Heart left ventricle (tissue), 16 donors: ENCODE results near the gene HGFAC. TPM values are rescaled to one million over a fixed set of nuclear protein-coding genes. Genes with fewer than 3 reads are reported as not detected.

Experiments
- ATAC-seq, 4 donors: fragments of 200-7000 bp; cut with Tn5 transposase; one replicate each; pipeline ENCODE4 v1.9.1; 2020 to 2022; ENCODE audit warnings: moderate library complexity in 4 of 4, mild to moderate bottlenecking in 3 of 4, moderate number of reproducible peaks in 1 of 4
- DNase-seq, 5 donors: peaks; one replicate each; pipeline ENCODE4 v3.0.0-alpha.2; 2020
- H3K27ac ChIP-seq, 12 donors: fragments of 200-600 bp; sonication (generic) in 4 of 12; one replicate each; pipeline versions ENCODE4 v1.5.0 to v1.8.0; 2016 to 2022; ENCODE audit warnings: mild to moderate bottlenecking in 2 of 12
- H3K27me3 ChIP-seq, 9 donors: fragments of 200-600 bp; sonication (generic) in 2 of 9; one replicate each; pipeline versions ENCODE4 v1.5.1 to v1.8.0; 2016 to 2022; ENCODE audit warnings: mild to moderate bottlenecking in 3 of 9
- H3K36me3 ChIP-seq, 9 donors: fragments of 200-600 bp; sonication (generic) in 2 of 9; one replicate each; pipeline versions ENCODE4 v1.5.0 to v1.8.0; 2018 to 2022; ENCODE audit warnings: mild to moderate bottlenecking in 2 of 9
- H3K4me1 ChIP-seq, 12 donors: fragments of 200-600 bp; sonication (generic) in 4 of 12; one replicate each; pipeline versions ENCODE4 v1.5.0 to v1.8.0; 2016 to 2022; ENCODE audit warnings: mild to moderate bottlenecking in 3 of 12
- H3K4me3 ChIP-seq, 12 donors: fragments of 200-600 bp; sonication (generic) in 4 of 12; one replicate each; pipeline versions ENCODE4 v1.5.0 to v1.8.0; 2017 to 2022; ENCODE audit warnings: mild to moderate bottlenecking in 9 of 12, moderate library complexity in 4 of 12
- H3K9me3 ChIP-seq, 12 donors: fragments of 200-600 bp; sonication (generic) in 4 of 12; one replicate each; pipeline versions ENCODE4 v1.5.0 to v1.8.0; 2016 to 2022; ENCODE audit warnings: mild to moderate bottlenecking in 1 of 12
- POLR2A ChIP-seq, 2 donors: fragments of 450-650 bp; IDR thresholded peaks; one replicate each; pipeline ENCODE4 v1.6.1; 2017; ENCODE audit warnings: antibody characterized with exemption in 2 of 2, mild to moderate bottlenecking in 2 of 2, moderate library complexity in 2 of 2
- WGBS, 4 donors: extraction: QIAGEN DNeasy Blood & Tissue Kit in 2 of 4; methylation state at CpG; one replicate each; pipeline versions ENCODE4 v1.1.5 to v1.1.7; 2013 to 2018; 5-methylcytosine and 5-hydroxymethylcytosine counted together
- intact Hi-C, 10 donors: fragments of 100-400 bp; cut with DNase I; formaldehyde crosslinking; loops; one replicate each; pipeline versions ENCODE4 v1.11.1 to v1.14.2; 2022
- polyA plus RNA-seq, 2 donors: library from polyadenylated mRNA; stranded (reverse); fragments of 200-250 nt; gene quantifications; one replicate each; pipeline ENCODE4 v1.2.3, GENCODE V29; 2013
- total RNA-seq, 9 donors: library from RNA; depleted of rRNA in 2 of 9; stranded (reverse); fragments of >200 nt in 2 of 9; fragmentation: NEBNext Ultra II Directional in 3 of 9; extraction: Animal tissue kit (Norgen Biotek cat#: 25700) in 3 of 9; gene quantifications; one replicate each; pipeline versions ENCODE4 v1.1.0 to v1.2.4, GENCODE V29; 2016 to 2023
- TF ChIP-seq, protein P1 (sequence below), 12 donors: fragments of 200-600 bp; sonication (generic) in 4 of 12; IDR thresholded peaks; one replicate each; pipeline versions ENCODE4 v1.5.0 to v1.8.0; 2018 to 2022; ENCODE audit warnings: antibody characterized with exemption in 12 of 12, mild to moderate bottlenecking in 5 of 12
- donor health status: ischemic (EF 13 %, LVEDD 7.1; RV severe dilation, severe dysfunction).
- donor health status: healthy with polysubstance abuse.
- donor health status: DM: no; HTN: yes; CAD: no.
- donor health status: DM: no; HTN: no; CAD: no.
- donor health status: ischemic (EF 25% LVEDD 6.9; RV normal size, moderate dysfunction).
- donor health status: ischemic (EF 25% LVEDD 5.7; RV mildly dilated, moderate dysfunction).
- donor health status: healthy.
- donor health status: DM: yes; HTN: yes; CAD: no.
- donor health status: ischemic (EF 35%, LVEDD 5.7; RV mildly dilated, moderate dysfunction).
- donor health status: nonischemic (EF 11% LVEDD 7.7; RV severe dilation, severe dysfunction).
- donor health status: DM: yes; HTN: yes; CAD: no.
- donor health status: PGD.
- donor health status: ischemic (EF 29% LVEDD 5.4; RV normal size, mild dysfunction).
- donor health status: nonischemic (EF 23%, LVEDD 6.1; RV moderate dilation, normal function).

The HGFAC gene
- total and polyA plus RNA-seq, 11 donors, result 0.11 to 0.73 (median 0.47) TPM; not detected in 4

- intact Hi-C loops, result no loop called here
- no peak for ATAC-seq
- DNase-seq, result peak in 2 of 5 donors; percentile 18 to 53
Observed at GRCh38 chr4:3416821-3417221, 24.9 kb upstream of the HGFAC start.

GRCh38 chr4:3417448-3417847, 24.3 kb upstream of the HGFAC start:
- Histone ChIP-seq H3K4me1 (peaks cover 0 to 5% (median 0%) of the 10 kb centered on the region in 12 donors), H3K27me3 (no peaks in the 10 kb centered on the region), H3K9me3 (no peaks in the 10 kb centered on the region), H3K36me3 (peaks cover 0 to 53% (median 35%) of the 10 kb centered on the region in 9 donors), H3K27ac (no peak overlapping the region), H3K4me3 (no peak overlapping the region)
- intact Hi-C loops, result no loop called here
- DNase-seq, result peak in 2 of 5 donors; percentile 11 to 55
- TF ChIP-seq, protein P1, sequence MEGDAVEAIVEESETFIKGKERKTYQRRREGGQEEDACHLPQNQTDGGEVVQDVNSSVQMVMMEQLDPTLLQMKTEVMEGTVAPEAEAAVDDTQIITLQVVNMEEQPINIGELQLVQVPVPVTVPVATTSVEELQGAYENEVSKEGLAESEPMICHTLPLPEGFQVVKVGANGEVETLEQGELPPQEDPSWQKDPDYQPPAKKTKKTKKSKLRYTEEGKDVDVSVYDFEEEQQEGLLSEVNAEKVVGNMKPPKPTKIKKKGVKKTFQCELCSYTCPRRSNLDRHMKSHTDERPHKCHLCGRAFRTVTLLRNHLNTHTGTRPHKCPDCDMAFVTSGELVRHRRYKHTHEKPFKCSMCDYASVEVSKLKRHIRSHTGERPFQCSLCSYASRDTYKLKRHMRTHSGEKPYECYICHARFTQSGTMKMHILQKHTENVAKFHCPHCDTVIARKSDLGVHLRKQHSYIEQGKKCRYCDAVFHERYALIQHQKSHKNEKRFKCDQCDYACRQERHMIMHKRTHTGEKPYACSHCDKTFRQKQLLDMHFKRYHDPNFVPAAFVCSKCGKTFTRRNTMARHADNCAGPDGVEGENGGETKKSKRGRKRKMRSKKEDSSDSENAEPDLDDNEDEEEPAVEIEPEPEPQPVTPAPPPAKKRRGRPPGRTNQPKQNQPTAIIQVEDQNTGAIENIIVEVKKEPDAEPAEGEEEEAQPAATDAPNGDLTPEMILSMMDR (IDR thresholded peaks at IDR 0.05), result no peak
- TF ChIP-seq POLR2A (IDR thresholded peaks at IDR 0.05), result no peak
- WGBS, 4 donors, result 90 to 95% (median 92%) methylated on average over 21 of the region's 21 CpGs
- ATAC-seq, result no peak

More at GRCh38 chr4:3416821-3417221, 24.9 kb upstream of the HGFAC start:
- H3K27ac ChIP-seq, result no peak overlapping the region
- H3K36me3 ChIP-seq, result peaks cover 0 to 47% (median 30%) of the 10 kb centered on the region in 9 donors
- H3K27me3 ChIP-seq, result no peaks in the 10 kb centered on the region
- 92 to 95% (median 93%) methylated on average over 15 to 17 of the region's 17 CpGs for WGBS, 4 donors
- no peak for TF ChIP-seq POLR2A (IDR thresholded peaks at IDR 0.05)
- TF ChIP-seq, protein P1 (IDR thresholded peaks at IDR 0.05), result no peak
- peaks cover 0 to 5% (median 0%) of the 10 kb centered on the region in 12 donors for H3K4me1 ChIP-seq
- H3K4me3 ChIP-seq, result no peak overlapping the region
- H3K9me3 ChIP-seq, result no peaks in the 10 kb centered on the region

GRCh38 chr4:3418029-3418762, 23.6 kb upstream of the HGFAC start:
- DNase-seq, result peak in 2 of 5 donors; percentile 25 to 57
- Histone ChIP-seq H3K9me3 (no peaks in the 10 kb centered on the region), H3K36me3 (peaks cover 0 to 59% (median 41%) of the 10 kb centered on the region in 9 donors), H3K4me1 (peaks cover 0 to 5% (median 0%) of the 10 kb centered on the region in 12 donors), H3K27me3 (no peaks in the 10 kb centered on the region), H3K4me3 (no peak overlapping the region), H3K27ac (no peak overlapping the region)
- TF ChIP-seq, protein P1 (IDR thresholded peaks at IDR 0.05), result no peak
- TF ChIP-seq POLR2A (IDR thresholded peaks at IDR 0.05), result no peak
- WGBS, 4 donors, result 85 to 92% (median 87%) methylated on average over 20 to 22 of the region's 22 CpGs
- peak in 1 of 4 donors; percentile 37 for ATAC-seq
- intact Hi-C loops, result no loop called here

DNA sequence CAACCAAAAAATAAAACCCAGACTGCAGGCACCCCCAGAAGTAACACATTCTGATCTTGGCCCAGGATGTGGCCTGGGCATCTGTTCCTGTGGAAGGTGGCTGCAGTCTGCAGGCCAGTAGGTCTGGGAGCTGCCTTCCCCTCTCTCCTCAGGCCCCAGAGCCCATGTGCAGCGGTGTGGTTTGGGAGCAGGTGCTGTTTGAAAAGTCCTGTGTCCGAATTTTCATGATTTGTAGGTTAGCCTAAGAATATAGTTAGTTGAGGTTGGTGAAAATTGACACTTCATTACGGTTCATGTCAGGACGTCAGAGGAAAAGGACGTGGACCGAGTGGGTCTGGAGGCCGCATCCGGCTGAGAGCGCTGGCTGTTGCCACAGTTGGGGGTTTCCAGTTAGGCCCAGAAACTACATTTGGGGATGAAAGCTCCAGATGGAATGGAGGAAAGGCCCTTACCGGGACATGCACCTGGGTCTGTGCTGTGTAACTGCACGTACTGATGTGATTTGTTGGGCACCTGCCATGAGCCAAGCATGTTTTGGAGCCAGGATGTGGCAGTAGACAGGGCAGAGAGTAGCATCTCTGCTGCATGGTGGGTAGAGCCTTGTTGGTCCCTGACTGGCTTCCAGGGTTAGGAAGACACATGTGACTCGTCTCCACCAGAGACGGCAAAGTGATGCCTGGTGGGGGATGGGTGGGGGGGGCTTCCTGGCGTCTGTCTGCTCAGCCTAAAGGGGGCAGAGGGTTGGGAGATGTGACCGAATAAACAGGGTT, 21.7 kb upstream of the HGFAC start:
- ATAC-seq (no peak), DNase-seq (peak in 2 of 5 donors; percentile 2 to 21)
- Histone ChIP-seq H3K4me1 (no peaks in the 10 kb centered on the region), H3K27ac (no peak overlapping the region), H3K36me3 (peaks cover 0 to 71% (median 54%) of the 10 kb centered on the region in 9 donors), H3K9me3 (no peaks in the 10 kb centered on the region), H3K4me3 (no peak overlapping the region), H3K27me3 (no peaks in the 10 kb centered on the region)
- WGBS, 4 donors, result 84 to 91% (median 88%) methylated on average over 15 of the region's 15 CpGs
- TF ChIP-seq, protein P1 (IDR thresholded peaks at IDR 0.05), result no peak
- TF ChIP-seq POLR2A (IDR thresholded peaks at IDR 0.05), result no peak
- intact Hi-C loops, result no loop called here
